Activated CD4-positive, alpha-beta T cell treated with anti-CD3 and anti-CD28 coated beads, Interleukin-2, amount 10 ng/mL, durations not matched to agents 24 days and 14 days (primary cell): Measurements from ENCODE around the gene LY6G6C. TPM values are rescaled to one million over a fixed set of nuclear protein-coding genes. Genes with fewer than 3 reads are reported as not detected.
A peak's percentile ranks its signal among the peaks of the same experiment; 100 is the strongest.

Source experiments
- DNase-seq: peaks from one replicate; pipeline ENCODE4 v3.0.0; 2022
- H3K27ac Mint-ChIP-seq: one replicate; pipeline ENCODE4 v1.8.0; 2022; ENCODE audit warnings: mild to moderate bottlenecking, mixed read lengths
- H3K27me3 Mint-ChIP-seq: one replicate; pipeline ENCODE4 v1.8.0; 2022; ENCODE audit warnings: mixed read lengths
- H3K36me3 Mint-ChIP-seq: one replicate; pipeline ENCODE4 v1.8.0; 2022; ENCODE audit warnings: low read depth, mild to moderate bottlenecking, mixed read lengths
- H3K4me1 Mint-ChIP-seq: one replicate; pipeline ENCODE4 v1.8.0; 2021; ENCODE audit warnings: mixed read lengths
- H3K4me3 Mint-ChIP-seq: one replicate; pipeline ENCODE4 v1.8.0; 2022; ENCODE audit warnings: mild to moderate bottlenecking, moderate library complexity, mixed read lengths
- H3K9me3 Mint-ChIP-seq: one replicate; pipeline ENCODE4 v1.8.0; 2021; ENCODE audit warnings: mixed read lengths
- intact Hi-C: fragments of 100-400 bp; cut with micrococcal nuclease; formaldehyde crosslinking; loops from one replicate; pipeline ENCODE4 v1.15.1; 2023
- total RNA-seq: library from RNA; stranded (reverse); gene quantifications from 2 replicates; pipeline ENCODE4 v1.2.3, GENCODE V29; 2022

The LY6G6C gene
- total RNA-seq, 1 donor from 2014 or later = not detected

DNA sequence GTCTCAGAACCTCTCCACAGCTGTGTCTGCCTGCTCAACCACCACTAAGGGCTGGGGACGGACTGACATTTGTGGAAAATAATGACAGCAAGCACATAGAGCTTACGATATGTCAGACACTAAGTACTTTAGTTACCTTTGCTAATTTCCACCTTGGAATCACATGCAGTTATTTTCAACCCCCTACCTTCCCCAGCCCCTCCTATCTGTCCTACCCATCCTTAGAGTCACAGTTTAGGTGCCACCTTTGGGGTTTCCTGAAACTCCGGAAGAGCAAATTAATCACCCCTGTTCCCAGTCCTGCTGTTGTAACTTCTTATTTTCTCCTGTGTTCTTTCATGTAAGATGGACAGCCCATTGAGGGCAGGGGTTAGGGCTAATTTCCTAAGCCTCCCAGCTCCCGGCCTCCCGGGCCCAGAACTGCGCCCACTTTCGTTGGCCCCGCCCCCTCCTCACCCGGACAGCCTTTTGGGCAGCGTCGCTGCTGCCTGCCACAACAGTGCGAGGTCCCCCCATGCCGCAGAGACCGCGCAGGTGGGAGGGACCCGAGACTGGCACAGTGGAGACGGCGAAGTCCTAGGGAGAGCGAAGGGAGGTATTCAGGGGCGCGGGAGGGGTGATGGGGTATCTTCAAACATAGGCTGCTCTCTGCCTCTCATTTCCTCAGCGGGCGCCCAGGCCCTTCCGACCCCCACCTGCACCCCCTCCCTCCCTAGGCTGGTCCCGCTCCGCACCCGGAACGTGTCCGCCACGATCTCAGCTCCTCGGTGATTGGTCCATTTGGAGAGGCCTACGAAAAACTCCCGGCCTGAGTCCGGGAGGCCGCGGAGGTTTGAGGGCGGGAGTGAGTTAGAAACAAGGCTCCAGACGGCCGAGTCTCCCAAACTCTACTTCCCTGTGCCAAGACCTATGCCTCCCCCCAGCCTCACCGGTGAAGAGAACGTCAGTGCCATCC is 6.4 kb upstream of the LY6G6C start:
- Mint-ChIP-seq H3K36me3 (peaks cover 34% of the 10 kb centered on the region), H3K4me3 (peak overlapping the region; percentile 97), H3K27ac (peak overlapping the region; percentile 69), H3K4me1 (peaks cover 50% of the 10 kb centered on the region), H3K27me3 (no peaks in the 10 kb centered on the region), H3K9me3 (no peaks in the 10 kb centered on the region)
- DNase-seq = peak; percentile 73
- intact Hi-C loops = loop anchor here (2.0 kb wide), 3 partner anchors 25 to 67 kb away; partner anchors contain the start of genes ABHD16A and VARS1

- H3K36me3 Mint-ChIP-seq = peaks cover 32% of the 10 kb centered on the region
- H3K27ac Mint-ChIP-seq = peak overlapping the region; percentile 69
- DNase-seq = no peak
- H3K4me3 Mint-ChIP-seq = peak overlapping the region; percentile 68
- no peaks in the 10 kb centered on the region for H3K9me3 Mint-ChIP-seq
- no peaks in the 10 kb centered on the region for H3K27me3 Mint-ChIP-seq
- intact Hi-C loops = loop anchor here (2.0 kb wide), 1 partner anchor 24 kb away; the partner anchor contains the start of gene ABHD16A
- H3K4me1 Mint-ChIP-seq = peaks cover 51% of the 10 kb centered on the region
These were observed 5.6 kb upstream of the LY6G6C start for GRCh38 chr6:31727034-31727716.

GRCh38 chr6:31725502-31726350 is 4.2 kb upstream of the LY6G6C start:
- intact Hi-C loops = loop anchor here (2.0 kb wide), 1 partner anchor 23 kb away; the partner anchor contains the start of gene ABHD16A
- Mint-ChIP-seq H3K27me3 (peaks cover 4% of the 10 kb centered on the region), H3K27ac (peak overlapping the region; percentile 67), H3K4me3 (no peak overlapping the region), H3K36me3 (peaks cover 24% of the 10 kb centered on the region), H3K9me3 (no peaks in the 10 kb centered on the region), H3K4me1 (peaks cover 45% of the 10 kb centered on the region)
- DNase-seq = no peak

- no peak overlapping the region for H3K4me3 Mint-ChIP-seq
- peaks cover 18% of the 10 kb centered on the region for H3K36me3 Mint-ChIP-seq
- DNase-seq = no peak
- H3K4me1 Mint-ChIP-seq = peaks cover 36% of the 10 kb centered on the region
- no peak overlapping the region for H3K27ac Mint-ChIP-seq
- no peaks in the 10 kb centered on the region for H3K9me3 Mint-ChIP-seq
- intact Hi-C loops = no loop called here
- peaks cover 4% of the 10 kb centered on the region for H3K27me3 Mint-ChIP-seq
These were observed 2.6 kb upstream of the LY6G6C start for GRCh38 chr6:31723980-31724691.

- Mint-ChIP-seq H3K36me3 (peaks cover 18% of the 10 kb centered on the region), H3K27ac (no peak within 1 kb of the TSS)
These were observed 1.9 kb upstream of the LY6G6C start, which contains the start of gene MPIG6B for GRCh38 chr6:31723245-31723979. Gene MPIG6B, plus strand, starts transcription at chr6:31723373. Its CDS starts 11 bp downstream, at chr6:31723384.

DNA sequence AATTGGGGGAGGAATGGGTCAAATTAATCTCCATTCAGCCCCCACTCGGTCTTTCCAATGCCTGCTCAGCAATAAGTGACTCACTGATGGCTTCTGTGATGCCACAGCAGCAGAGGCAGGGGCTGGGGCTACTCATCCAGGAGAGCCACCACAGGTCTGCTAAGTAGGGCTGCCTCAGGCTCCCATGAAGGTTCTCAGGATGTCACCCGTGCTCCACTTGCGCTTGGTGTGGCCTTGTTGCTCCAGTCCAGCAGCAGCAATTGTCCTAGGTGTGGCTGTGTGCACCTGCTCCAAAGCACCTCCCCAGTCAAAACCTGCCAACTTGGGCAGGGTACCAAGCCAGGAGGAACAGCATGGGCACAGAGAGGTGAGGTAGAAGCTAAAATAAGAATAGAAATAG is 627 bp upstream of the LY6G6C start:
- Mint-ChIP-seq H3K4me1 (peaks cover 23% of the 10 kb centered on the region), H3K4me3 (no peak overlapping the region)

More at GRCh38 chr6:31723245-31723979, 1.9 kb upstream of the LY6G6C start, which contains the start of gene MPIG6B:
- H3K4me1 Mint-ChIP-seq = peaks cover 31% of the 10 kb centered on the region
- H3K4me3 Mint-ChIP-seq = no peak within 1 kb of the TSS
- intact Hi-C loops = no loop called here
- H3K27me3 Mint-ChIP-seq = peaks cover 4% of the 10 kb centered on the region
- no peak for DNase-seq
- no peaks in the 10 kb centered on the region for H3K9me3 Mint-ChIP-seq

DNA sequence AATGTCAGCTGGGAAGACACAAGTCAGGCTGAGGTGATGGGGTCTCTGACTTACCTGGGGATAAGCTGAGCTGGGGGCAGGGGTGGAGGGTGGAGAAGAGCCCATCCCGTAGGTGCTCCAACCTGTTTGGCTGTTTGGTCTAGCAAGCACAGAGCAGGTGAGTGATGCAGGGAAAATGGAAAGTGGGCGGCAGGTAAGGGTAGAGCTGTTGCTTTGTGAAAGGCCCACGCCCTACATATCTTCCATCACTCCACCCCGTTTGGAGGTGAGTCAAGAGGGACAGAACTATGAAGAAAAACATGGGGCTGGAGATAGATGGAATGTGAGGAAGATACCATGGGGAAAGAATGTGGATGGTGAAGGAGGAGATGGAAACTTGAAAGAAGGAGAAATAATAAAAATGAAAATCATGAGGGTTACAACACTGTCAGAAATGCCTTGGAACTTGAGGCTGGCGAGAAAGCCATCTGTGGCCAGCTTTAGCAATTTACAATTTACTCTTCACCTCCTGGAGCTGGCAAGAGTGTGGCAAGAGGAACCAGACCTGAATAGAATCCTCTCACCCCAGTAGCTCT is 1.3 kb downstream of the LY6G6C start:
- Mint-ChIP-seq H3K27me3 (peaks cover 4% of the 10 kb centered on the region), H3K36me3 (peaks cover 1% of the 10 kb centered on the region)

More for the DNA sequence above, 627 bp upstream of the LY6G6C start:
- intact Hi-C loops = no loop called here
- Mint-ChIP-seq H3K36me3 (peaks cover 12% of the 10 kb centered on the region), H3K27ac (no peak overlapping the region), H3K9me3 (no peaks in the 10 kb centered on the region), H3K27me3 (peaks cover 4% of the 10 kb centered on the region)
- no peak for DNase-seq

DNA sequence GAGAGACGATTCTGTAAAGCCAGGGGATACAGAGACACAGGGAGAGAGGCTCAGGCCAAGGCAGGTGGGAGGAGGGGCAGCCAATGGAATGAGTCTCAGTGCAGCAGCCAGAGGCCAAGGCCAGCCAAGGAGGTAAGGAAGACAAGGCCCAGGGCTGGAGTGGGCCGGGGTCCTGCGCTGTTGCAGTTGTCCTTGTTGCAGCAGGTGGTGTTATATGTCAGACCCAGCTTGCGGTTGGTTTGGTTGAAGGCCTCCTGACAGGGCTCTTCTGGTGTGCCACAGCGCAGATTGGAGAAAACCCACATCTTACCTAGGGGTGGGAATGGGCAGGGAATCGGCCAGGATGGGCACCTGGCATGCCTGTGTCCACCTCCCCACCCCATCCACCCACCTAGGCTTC is 2.5 kb downstream of the LY6G6C start:
- Mint-ChIP-seq H3K36me3 (no peaks in the 10 kb centered on the region), H3K9me3 (no peaks in the 10 kb centered on the region), H3K27ac (no peak overlapping the region), H3K4me1 (peaks cover 6% of the 10 kb centered on the region), H3K27me3 (peaks cover 4% of the 10 kb centered on the region), H3K4me3 (no peak overlapping the region)
- no peak for DNase-seq
- intact Hi-C loops = no loop called here

More for the DNA sequence above, 1.3 kb downstream of the LY6G6C start:
- intact Hi-C loops = no loop called here
- no peak for DNase-seq
- H3K27ac Mint-ChIP-seq = no peak overlapping the region
- no peak overlapping the region for H3K4me3 Mint-ChIP-seq
- H3K4me1 Mint-ChIP-seq = peaks cover 6% of the 10 kb centered on the region
- H3K9me3 Mint-ChIP-seq = no peaks in the 10 kb centered on the region

DNA sequence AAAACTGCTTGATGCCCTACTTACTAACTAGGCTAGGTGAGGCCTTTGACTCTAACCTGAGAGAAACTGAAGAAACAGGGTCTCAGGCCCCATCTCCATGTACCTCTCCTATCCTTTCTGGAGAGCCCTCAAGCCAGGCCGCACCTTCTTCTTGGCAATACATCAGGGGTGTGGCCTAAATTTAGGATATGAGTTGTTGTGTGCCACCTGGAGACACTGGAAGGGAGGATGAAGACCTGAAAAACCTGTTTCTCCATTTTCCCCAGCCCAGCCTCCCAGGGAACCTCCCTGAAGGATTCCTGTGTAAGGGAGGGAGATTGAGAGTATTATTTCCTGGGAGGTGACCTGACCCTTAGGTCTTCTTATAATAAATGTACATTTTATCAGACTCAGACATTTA is 3.3 kb downstream of the LY6G6C start:
- no peak overlapping the region for H3K4me3 Mint-ChIP-seq
- peaks cover 4% of the 10 kb centered on the region for H3K27me3 Mint-ChIP-seq
- DNase-seq = no peak
- H3K36me3 Mint-ChIP-seq = no peaks in the 10 kb centered on the region
- no peak overlapping the region for H3K27ac Mint-ChIP-seq
- no peaks in the 10 kb centered on the region for H3K9me3 Mint-ChIP-seq
- peaks cover 4% of the 10 kb centered on the region for H3K4me1 Mint-ChIP-seq
- intact Hi-C loops = no loop called here

DNA sequence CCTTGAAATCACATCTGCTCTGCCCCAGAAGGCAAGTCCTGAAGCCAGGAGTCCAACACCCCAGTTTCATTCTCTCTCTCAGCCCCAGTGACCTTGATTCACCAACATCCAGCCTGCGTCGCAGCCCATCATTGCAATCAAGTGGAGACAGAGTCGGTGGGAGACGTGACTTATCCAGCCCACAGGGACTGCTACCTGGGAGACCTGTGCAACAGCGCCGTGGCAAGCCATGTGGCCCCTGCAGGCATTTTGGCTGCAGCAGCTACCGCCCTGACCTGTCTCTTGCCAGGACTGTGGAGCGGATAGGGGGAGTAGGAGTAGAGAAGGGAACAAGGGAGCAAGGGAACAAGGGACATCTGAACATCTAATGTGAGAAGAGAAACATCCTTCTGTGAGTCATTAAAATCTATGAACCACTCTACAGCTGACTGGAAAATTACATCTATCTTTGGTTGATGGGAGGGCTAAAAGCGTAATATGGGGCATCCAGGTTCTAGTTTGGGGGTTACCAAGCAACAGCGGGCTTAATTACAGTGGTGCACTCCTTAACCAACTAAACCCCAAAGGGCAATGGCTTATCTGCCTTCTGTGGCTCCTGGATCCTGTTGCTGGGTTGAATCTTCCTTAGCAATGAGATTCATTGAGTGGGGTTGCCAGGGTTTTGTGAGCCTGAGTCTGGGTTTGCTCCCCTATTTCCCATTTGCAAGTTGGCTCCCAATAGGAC is 3.9 kb downstream of the LY6G6C start:
- H3K9me3 Mint-ChIP-seq = no peaks in the 10 kb centered on the region
- peaks cover 8% of the 10 kb centered on the region for H3K27me3 Mint-ChIP-seq
- DNase-seq = no peak
- peak overlapping the region; percentile 22 for H3K27ac Mint-ChIP-seq
- H3K4me3 Mint-ChIP-seq = no peak overlapping the region
- peaks cover 4% of the 10 kb centered on the region for H3K4me1 Mint-ChIP-seq
- intact Hi-C loops = no loop called here
- H3K36me3 Mint-ChIP-seq = no peaks in the 10 kb centered on the region

GRCh38 chr6:31715022-31715958 is 6.3 kb downstream of the LY6G6C start, which contains the start of gene LY6G6D:
Gene LY6G6D, plus strand, starts transcription at chr6:31715348. Its CDS starts 8 bp downstream, at chr6:31715356.
- peaks cover 11% of the 10 kb centered on the region for H3K27me3 Mint-ChIP-seq
- no peak within 1 kb of the TSS for H3K27ac Mint-ChIP-seq
- DNase-seq = no peak
- peaks cover 16% of the 10 kb centered on the region for H3K4me1 Mint-ChIP-seq
- intact Hi-C loops = no loop called here
- no peak within 1 kb of the TSS for H3K4me3 Mint-ChIP-seq
- H3K9me3 Mint-ChIP-seq = no peaks in the 10 kb centered on the region
- H3K36me3 Mint-ChIP-seq = no peaks in the 10 kb centered on the region
